Fibroblast of skin of right biceps (primary cell): ENCODE measurements around the gene FAM229B.

Experiments used
- DNase-seq: peaks from one replicate; pipeline ENCODE4 v3.0.0-alpha.2; 2013

Gene FAM229B

GRCh38 chr6:112145080-112145573, 57.7 kb downstream of the FAM229B start:
- DNase-seq = no peak

GRCh38 chr6:112148103-112148502, 60.7 kb downstream of the FAM229B start:
- no peak for DNase-seq

GRCh38 chr6:112149236-112149635, 61.8 kb downstream of the FAM229B start:
- DNase-seq = peak; percentile 45

GRCh38 chr6:112149719-112150263, 62.4 kb downstream of the FAM229B start:
- peak; percentile 87 for DNase-seq

- peak; percentile 42 for DNase-seq
Measured at GRCh38 chr6:112150363-112150762, 63.0 kb downstream of the FAM229B start.
